Measurements from ENCODE around the gene FBXW11. TPM values are rescaled to one million over a fixed set of nuclear protein-coding genes. Genes with fewer than 3 reads are reported as not detected.

FBXW11 gene
- total RNA-seq, 1 donor = 64.8 TPM

DNA sequence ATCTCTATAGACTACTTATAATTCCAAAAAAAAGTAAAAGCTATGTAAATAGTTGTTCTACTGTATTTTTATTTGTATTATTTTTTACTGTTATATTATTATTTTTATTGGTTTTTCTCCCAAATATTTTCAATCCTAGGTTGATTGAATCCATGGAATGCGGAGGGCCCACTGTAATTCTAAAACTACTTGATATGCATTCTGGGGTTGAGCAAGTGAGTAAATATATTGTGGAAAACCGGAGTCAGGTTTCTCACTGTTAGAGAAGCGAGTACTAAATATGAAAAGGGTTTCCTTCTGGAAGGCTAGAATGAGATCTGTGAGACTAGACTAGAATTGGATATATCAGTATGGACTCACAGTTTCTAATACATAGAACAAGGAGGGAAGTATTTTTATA is 66.5 kb downstream of the FBXW11 start:
- DNase-seq (ENCODE audit: low read depth) = no peak
- no peak overlapping the region for H3K4me3 ChIP-seq (ENCODE audit: low read depth, low read length)
- TF ChIP-seq, protein P1, sequence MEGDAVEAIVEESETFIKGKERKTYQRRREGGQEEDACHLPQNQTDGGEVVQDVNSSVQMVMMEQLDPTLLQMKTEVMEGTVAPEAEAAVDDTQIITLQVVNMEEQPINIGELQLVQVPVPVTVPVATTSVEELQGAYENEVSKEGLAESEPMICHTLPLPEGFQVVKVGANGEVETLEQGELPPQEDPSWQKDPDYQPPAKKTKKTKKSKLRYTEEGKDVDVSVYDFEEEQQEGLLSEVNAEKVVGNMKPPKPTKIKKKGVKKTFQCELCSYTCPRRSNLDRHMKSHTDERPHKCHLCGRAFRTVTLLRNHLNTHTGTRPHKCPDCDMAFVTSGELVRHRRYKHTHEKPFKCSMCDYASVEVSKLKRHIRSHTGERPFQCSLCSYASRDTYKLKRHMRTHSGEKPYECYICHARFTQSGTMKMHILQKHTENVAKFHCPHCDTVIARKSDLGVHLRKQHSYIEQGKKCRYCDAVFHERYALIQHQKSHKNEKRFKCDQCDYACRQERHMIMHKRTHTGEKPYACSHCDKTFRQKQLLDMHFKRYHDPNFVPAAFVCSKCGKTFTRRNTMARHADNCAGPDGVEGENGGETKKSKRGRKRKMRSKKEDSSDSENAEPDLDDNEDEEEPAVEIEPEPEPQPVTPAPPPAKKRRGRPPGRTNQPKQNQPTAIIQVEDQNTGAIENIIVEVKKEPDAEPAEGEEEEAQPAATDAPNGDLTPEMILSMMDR (IDR thresholded peaks at IDR 0.05; ENCODE audit: insufficient read depth, low read length) = no peak

DNA sequence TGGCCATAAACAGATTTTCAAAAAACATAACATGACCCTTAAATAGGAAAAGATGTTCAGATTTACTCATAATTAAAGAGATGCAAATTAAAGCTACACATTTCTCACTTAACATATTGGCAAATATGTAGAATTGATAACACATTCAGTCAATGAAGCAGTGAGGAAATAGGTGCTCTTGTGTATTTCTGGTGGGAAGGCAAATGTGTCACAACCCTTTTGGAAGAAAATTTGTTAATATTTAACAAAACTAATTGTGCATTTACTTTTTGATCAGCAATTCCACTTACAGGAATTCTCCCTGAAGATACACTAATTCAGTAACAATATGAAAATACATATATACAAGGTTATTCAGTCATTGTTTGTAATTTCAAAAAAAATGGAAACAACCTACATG is 68.1 kb downstream of the FBXW11 start:
- H3K4me3 ChIP-seq (ENCODE audit: low read depth, low read length) = no peak overlapping the region
- DNase-seq (ENCODE audit: low read depth) = no peak
- TF ChIP-seq, protein P1 (IDR thresholded peaks at IDR 0.05; ENCODE audit: insufficient read depth, low read length) = no peak

DNA sequence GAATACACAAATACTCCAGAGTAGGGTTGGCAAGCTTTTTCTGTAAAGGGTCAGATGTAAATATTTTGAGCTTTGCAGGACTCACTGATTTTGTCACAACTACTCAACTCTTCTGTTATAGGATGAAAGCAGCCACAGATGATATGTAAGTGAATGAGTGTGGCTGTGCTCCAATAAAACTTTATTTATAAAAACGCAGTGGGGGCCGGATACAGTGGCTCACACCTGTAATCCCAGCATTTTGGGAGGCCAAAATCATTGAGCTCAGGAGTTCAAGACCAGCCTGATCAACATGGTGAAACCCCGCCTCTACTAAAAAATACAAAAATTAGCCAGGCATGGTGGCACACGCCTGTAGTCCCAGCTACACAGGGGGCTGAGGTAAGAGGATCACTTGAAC is 69.1 kb downstream of the FBXW11 start:
- no peak for DNase-seq (ENCODE audit: low read depth)
- TF ChIP-seq, protein P1 (IDR thresholded peaks at IDR 0.05; ENCODE audit: insufficient read depth, low read length) = no peak

DNA sequence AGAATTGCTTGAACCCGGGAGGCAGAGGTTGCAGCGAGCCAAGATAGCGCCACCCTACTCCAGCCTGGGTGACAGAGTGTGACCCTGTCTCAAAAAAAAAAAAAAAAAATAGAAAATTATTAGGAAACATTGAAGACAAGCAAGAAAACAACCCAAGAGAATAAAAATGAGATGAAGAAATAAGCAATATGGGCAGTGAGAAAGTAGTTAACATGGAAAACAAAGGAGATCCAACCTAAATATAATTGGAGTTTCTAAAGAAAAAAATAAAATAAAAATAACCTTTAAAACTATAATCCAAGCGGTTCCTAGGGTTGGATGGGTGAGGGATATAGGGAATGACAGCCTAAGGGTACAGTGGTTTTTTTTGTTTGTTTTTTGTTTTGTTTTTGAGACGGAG is 71.9 kb downstream of the FBXW11 start:
- no peak for DNase-seq (ENCODE audit: low read depth)
- no peak overlapping the region for H3K4me3 ChIP-seq (ENCODE audit: low read depth, low read length)
- TF ChIP-seq, protein P1 (IDR thresholded peaks at IDR 0.05; ENCODE audit: insufficient read depth, low read length) = no peak

More for the DNA sequence above, 69.1 kb downstream of the FBXW11 start:
- H3K4me3 ChIP-seq (ENCODE audit: low read depth, low read length) = no peak overlapping the region

DNA sequence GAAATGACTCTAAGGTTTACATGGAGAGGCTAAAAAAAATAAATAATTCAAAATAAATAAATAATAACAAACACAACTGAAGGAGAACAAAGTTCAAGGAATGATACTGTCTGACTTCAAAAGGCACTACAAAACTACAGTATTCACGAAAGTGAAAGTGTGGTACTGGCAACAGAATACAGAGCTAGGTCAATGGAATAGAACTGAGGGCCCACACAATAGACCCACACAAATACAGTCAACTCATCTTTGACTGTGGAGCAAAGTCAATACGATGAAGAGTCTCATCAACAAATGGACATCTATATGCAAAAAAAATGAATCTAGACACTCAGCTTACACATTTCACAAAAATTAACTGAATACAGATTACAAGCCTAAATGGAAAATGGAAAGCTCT is 75.3 kb downstream of the FBXW11 start:
- TF ChIP-seq, protein P1 (IDR thresholded peaks at IDR 0.05; ENCODE audit: insufficient read depth, low read length) = no peak
- H3K4me3 ChIP-seq (ENCODE audit: low read depth, low read length) = no peak overlapping the region
- no peak for DNase-seq (ENCODE audit: low read depth)

DNA sequence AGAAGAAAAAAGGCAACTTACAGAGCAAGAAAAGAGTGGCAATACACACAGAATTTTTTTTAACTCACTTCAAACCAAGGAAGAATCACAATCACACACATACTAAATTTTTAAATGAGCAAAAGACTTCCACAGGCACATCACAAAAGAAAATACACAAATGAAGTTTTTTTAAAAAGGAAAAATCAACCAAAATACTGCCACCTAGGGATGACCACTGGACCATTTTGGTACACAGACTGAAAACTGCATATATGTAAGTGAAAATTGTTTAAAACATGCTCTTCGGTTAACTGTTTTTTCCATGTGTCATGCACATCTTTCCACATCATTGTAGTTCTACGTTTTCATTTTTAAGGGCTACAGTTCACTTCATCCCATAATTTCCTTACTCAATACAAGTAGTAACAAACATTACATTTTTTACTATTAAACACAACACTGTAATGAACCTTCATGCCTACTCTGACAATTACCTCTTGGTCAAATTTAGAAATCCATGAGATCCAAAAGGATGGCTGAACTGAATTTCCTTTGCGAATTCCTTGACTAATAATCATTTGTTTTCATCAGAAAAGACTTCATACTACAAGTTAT is 79.0 kb downstream of the FBXW11 start:
- no peak overlapping the region for H3K4me3 ChIP-seq (ENCODE audit: low read depth, low read length)
- peak; percentile 20 for DNase-seq (ENCODE audit: low read depth)
- TF ChIP-seq, protein P1 (IDR thresholded peaks at IDR 0.05; ENCODE audit: insufficient read depth, low read length) = peak; percentile 49

DNA sequence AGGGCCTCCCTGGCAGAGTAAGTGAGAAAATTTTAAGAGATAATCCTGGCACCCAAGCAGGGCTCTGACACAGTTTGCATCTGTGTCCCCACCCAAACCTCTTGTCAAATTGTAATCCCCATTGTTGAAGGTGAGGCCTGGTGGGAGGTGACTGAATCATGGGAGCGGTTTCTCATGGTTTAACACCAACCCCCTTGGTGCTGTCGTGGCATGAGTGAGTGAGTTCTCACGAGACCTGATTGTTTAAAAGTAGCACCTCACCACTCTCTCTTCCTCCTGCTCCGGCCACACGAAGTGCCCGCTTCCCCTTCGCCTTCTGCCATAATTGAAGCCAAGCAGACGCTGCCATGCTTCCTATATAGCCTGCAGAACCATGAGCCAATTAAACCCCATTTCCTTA is 80.1 kb downstream of the FBXW11 start:
- no peak overlapping the region for H3K4me3 ChIP-seq (ENCODE audit: low read depth, low read length)
- TF ChIP-seq, protein P1 (IDR thresholded peaks at IDR 0.05; ENCODE audit: insufficient read depth, low read length) = no peak
- DNase-seq (ENCODE audit: low read depth) = no peak
